Measurements from ENCODE around the gene HEXIM2. TPM values are rescaled to one million over a fixed set of nuclear protein-coding genes. Genes with fewer than 3 reads are reported as not detected.

Gene HEXIM2
- polyA plus RNA-seq, 1 of the 3 experiments (the other 2 are of a cell fraction), result 9.3 TPM

DNA sequence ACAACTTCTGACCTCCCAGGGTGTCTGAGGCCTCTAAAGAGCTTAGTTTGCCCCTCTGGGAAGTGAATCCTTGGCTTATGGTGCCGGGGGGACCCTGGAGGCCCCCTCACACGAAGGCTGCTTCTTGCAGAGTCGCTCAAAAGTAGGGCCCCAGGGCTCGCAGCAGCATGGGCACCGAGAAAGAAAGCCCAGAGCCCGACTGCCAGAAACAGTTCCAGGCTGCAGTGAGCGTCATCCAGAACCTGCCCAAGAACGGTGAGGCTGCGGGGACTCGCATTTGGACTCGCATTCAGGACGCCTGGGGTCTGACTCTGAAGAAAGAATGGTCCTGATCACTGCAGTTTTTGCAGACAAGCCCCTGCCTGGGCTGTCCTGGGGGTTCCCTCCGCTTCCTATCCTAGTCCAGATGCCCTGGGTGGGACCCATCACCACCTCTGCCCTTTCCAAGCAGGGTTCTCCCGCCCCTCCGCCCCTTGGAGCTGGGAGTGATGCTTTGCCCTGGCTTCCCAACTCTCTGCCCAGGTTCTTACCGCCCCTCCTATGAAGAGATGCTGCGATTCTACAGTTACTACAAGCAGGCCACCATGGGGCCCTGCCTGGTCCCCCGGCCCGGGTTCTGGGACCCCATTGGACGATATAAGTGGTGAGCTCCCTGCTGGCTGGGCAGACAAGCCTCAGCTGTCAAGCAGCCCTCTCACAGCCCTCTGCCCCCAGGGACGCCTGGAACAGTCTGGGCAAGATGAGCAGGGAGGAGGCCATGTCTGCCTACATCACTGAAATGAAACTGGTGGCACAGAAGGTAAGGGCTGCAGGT is 25.5 kb upstream of the HEXIM2 start:
- ChIA-PET CTCF (interaction anchor here (0.6 to 10.8 kb wide), 78 partner anchors 12 to 428 kb away, joined by 3 to 209 read pairs (median 6); partner anchors contain the start of genes EFTUD2, FMNL1, HEXIM1 and HEXIM2), POLR2A (interaction anchor here (1.2 to 5.4 kb wide), 5 partner anchors 10 to 62 kb away, joined by 3 to 47 read pairs (median 8); partner anchors contain the start of gene HEXIM1)
- peak overlapping the region; percentile 61 for H3K9ac ChIP-seq
- peaks cover 10% of the 10 kb centered on the region for H3K79me2 ChIP-seq (ENCODE audit: insufficient read depth)
- peak overlapping the region in 1 of 2 experiments; percentile 60; a peak in 1 of 4 replicates for H3K27ac ChIP-seq (ENCODE audit: low read depth in 2 of 2, low read length in 1 of 2)
- H3K27me3 ChIP-seq (ENCODE audit: insufficient read depth), result no peaks in the 10 kb centered on the region
- H3K4me3 ChIP-seq (ENCODE audit: low read depth in 2 of 2, low read length in 1 of 2), result peak overlapping the region; percentile 81 to 85
- H2AFZ ChIP-seq (ENCODE audit: low read depth), result peak overlapping the region; percentile 60
- WGBS (ENCODE audit: low lambda C conversion rate), result 77% methylated on average over 11 of the region's 21 CpGs
- peak overlapping the region; percentile 95 for H3K4me2 ChIP-seq
- H3K9me2 ChIP-seq, result no peaks in the 10 kb centered on the region
- H3K4me1 ChIP-seq (ENCODE audit: control insufficient read depth in 1 of 2, insufficient read depth in 2 of 2, low read depth in 1 of 2, low read length in 1 of 2), result peaks cover 0 to 22% of the 10 kb centered on the region in 2 experiments; a peak in 1 of 4 replicates
- peaks cover 0 to 3% of the 10 kb centered on the region in 2 experiments for H3K36me3 ChIP-seq (replicated peaks in 1 of 2; ENCODE audit: control insufficient read depth in 1 of 2, insufficient read depth in 2 of 2, low read length in 1 of 2)
- no peak for TF ChIP-seq TAF1 (IDR thresholded peaks at IDR 0.05; ENCODE audit: borderline replicate concordance, low read depth, low read length)
- no peak for TF ChIP-seq FOXM1 (IDR thresholded peaks at IDR 0.05; ENCODE audit: low read depth)
- no peak for TF ChIP-seq EP300 (IDR thresholded peaks at IDR 0.05; ENCODE audit: borderline replicate concordance in 1 of 2, low read depth in 1 of 2, low read length in 1 of 2)
- TF ChIP-seq NFIC (IDR thresholded peaks at IDR 0.05; ENCODE audit: borderline replicate concordance), result no peak
- DNase-seq, result peak; percentile 31
- no peaks in the 10 kb centered on the region for H3K9me3 ChIP-seq
- peaks cover 6% of the 10 kb centered on the region for H3F3A ChIP-seq (replicated peaks; ENCODE audit: insufficient read depth)
- H4K20me1 ChIP-seq (ENCODE audit: insufficient read depth), result no peaks in the 10 kb centered on the region

DNA sequence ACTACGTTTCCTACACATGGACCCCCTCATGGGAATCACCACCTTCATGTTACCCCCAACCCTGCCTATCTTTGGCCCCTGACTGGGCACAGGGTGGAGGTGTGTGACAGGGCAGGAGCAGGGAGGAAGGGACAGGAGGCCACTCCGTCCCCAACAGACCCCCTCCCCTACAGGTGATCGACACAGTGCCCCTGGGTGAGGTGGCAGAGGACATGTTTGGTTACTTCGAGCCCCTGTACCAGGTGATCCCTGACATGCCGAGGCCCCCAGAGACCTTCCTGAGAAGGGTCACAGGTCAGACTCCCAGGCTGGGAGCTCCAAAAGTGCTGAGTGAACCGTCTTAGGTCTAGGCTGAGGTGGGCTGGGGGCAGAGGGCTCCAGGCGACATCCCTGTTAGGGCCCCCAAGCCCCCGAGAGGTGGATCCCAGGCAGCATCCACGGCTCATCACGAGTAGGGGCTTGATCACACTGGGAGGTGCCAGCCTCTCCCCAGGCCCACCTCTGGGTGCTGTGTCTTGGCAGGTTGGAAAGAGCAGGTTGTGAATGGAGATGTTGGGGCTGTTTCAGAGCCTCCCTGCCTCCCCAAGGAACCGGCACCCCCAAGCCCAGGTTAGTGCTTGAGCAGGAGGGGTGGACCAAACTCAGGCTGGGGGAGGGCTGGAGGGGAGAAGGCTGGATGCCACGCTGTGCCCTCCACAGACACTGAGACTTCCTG is 24.7 kb upstream of the HEXIM2 start:
- peak; percentile 16 for DNase-seq
- H3F3A ChIP-seq (replicated peaks; ENCODE audit: insufficient read depth), result peaks cover 6% of the 10 kb centered on the region
- POLR2A ChIA-PET, result interaction anchor here (2.1 to 5.4 kb wide), 2 partner anchors 9 to 12 kb away, joined by 8 to 47 read pairs; partner anchors contain the start of gene HEXIM1
- no peak overlapping the region for H2AFZ ChIP-seq (ENCODE audit: low read depth)
- H3K9me2 ChIP-seq, result no peaks in the 10 kb centered on the region
- peaks cover 0 to 3% of the 10 kb centered on the region in 2 experiments for H3K36me3 ChIP-seq (replicated peaks in 1 of 2; ENCODE audit: control insufficient read depth in 1 of 2, insufficient read depth in 2 of 2, low read length in 1 of 2)
- TF ChIP-seq TAF1 (IDR thresholded peaks at IDR 0.05; ENCODE audit: borderline replicate concordance, low read depth, low read length), result no peak
- no peak for TF ChIP-seq POLR2AphosphoS5 (IDR thresholded peaks at IDR 0.05; ENCODE audit: low read depth, low read length)
- TF ChIP-seq ELF1 (IDR thresholded peaks at IDR 0.05), result no peak
- no peak for TF ChIP-seq FOXM1 (IDR thresholded peaks at IDR 0.05; ENCODE audit: low read depth)
- TF ChIP-seq MXI1 (IDR thresholded peaks at IDR 0.05; ENCODE audit: low read depth, low read length), result no peak
- TF ChIP-seq, protein P1, sequence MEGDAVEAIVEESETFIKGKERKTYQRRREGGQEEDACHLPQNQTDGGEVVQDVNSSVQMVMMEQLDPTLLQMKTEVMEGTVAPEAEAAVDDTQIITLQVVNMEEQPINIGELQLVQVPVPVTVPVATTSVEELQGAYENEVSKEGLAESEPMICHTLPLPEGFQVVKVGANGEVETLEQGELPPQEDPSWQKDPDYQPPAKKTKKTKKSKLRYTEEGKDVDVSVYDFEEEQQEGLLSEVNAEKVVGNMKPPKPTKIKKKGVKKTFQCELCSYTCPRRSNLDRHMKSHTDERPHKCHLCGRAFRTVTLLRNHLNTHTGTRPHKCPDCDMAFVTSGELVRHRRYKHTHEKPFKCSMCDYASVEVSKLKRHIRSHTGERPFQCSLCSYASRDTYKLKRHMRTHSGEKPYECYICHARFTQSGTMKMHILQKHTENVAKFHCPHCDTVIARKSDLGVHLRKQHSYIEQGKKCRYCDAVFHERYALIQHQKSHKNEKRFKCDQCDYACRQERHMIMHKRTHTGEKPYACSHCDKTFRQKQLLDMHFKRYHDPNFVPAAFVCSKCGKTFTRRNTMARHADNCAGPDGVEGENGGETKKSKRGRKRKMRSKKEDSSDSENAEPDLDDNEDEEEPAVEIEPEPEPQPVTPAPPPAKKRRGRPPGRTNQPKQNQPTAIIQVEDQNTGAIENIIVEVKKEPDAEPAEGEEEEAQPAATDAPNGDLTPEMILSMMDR (IDR thresholded peaks at IDR 0.05), result no peak
- no peak for TF ChIP-seq NRF1 (IDR thresholded peaks at IDR 0.05; ENCODE audit: low read depth, low read length)
- no peak for TF ChIP-seq GABPA (IDR thresholded peaks at IDR 0.05; ENCODE audit: low read depth)
- TF ChIP-seq, protein P2, sequence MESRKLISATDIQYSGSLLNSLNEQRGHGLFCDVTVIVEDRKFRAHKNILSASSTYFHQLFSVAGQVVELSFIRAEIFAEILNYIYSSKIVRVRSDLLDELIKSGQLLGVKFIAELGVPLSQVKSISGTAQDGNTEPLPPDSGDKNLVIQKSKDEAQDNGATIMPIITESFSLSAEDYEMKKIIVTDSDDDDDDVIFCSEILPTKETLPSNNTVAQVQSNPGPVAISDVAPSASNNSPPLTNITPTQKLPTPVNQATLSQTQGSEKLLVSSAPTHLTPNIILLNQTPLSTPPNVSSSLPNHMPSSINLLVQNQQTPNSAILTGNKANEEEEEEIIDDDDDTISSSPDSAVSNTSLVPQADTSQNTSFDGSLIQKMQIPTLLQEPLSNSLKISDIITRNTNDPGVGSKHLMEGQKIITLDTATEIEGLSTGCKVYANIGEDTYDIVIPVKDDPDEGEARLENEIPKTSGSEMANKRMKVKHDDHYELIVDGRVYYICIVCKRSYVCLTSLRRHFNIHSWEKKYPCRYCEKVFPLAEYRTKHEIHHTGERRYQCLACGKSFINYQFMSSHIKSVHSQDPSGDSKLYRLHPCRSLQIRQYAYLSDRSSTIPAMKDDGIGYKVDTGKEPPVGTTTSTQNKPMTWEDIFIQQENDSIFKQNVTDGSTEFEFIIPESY (IDR thresholded peaks at IDR 0.05; ENCODE audit: borderline replicate concordance, low read depth), result no peak
- no peak for TF ChIP-seq EZH2phosphoT487 (IDR thresholded peaks at IDR 0.05; ENCODE audit: borderline replicate concordance, low read depth)
- no peak for TF ChIP-seq JUND (IDR thresholded peaks at IDR 0.05)
- no peak for TF ChIP-seq RFX5 (IDR thresholded peaks at IDR 0.05; ENCODE audit: low read length)
- TF ChIP-seq RAD21 (IDR thresholded peaks at IDR 0.05; ENCODE audit: low read length), result no peak
- H3K79me2 ChIP-seq (ENCODE audit: insufficient read depth), result peaks cover 2% of the 10 kb centered on the region; the same call in 1 of the 2 replicates
- CTCF ChIA-PET, result interaction anchor here (0.6 to 10.8 kb wide), 12 partner anchors 11 to 215 kb away, joined by 4 to 209 read pairs (median 30); partner anchors contain the start of genes HEXIM1 and HEXIM2
- H3K4me2 ChIP-seq, result peak overlapping the region; percentile 95; the same call in 1 of the 2 replicates
- H3K9ac ChIP-seq, result no peak overlapping the region
- H3K9me3 ChIP-seq, result no peaks in the 10 kb centered on the region
- WGBS (ENCODE audit: low lambda C conversion rate), result 78% methylated on average over 5 of the region's 12 CpGs
- peaks cover 0 to 16% of the 10 kb centered on the region in 2 experiments; a peak in 1 of 4 replicates for H3K4me1 ChIP-seq (ENCODE audit: control insufficient read depth in 1 of 2, insufficient read depth in 2 of 2, low read depth in 1 of 2, low read length in 1 of 2)
- no peak overlapping the region for H3K27ac ChIP-seq (ENCODE audit: low read depth in 2 of 2, low read length in 1 of 2)
- no peak overlapping the region for H3K4me3 ChIP-seq (ENCODE audit: low read depth in 2 of 2, low read length in 1 of 2)
- no peaks in the 10 kb centered on the region for H4K20me1 ChIP-seq (ENCODE audit: insufficient read depth)
- no peaks in the 10 kb centered on the region for H3K27me3 ChIP-seq (ENCODE audit: insufficient read depth)
